Progenitor cell of endocrine pancreas (in vitro differentiated cells): ENCODE measurements around the gene HNRNPAB. TPM values are rescaled to one million over a fixed set of nuclear protein-coding genes. Genes with fewer than 3 reads are reported as not detected.

Experiments used
- DNase-seq: peaks from one replicate; pipeline ENCODE4 v3.0.0; 2021; ENCODE audit warnings: low spot score; ENCODE audit not compliant: unreplicated experiment
- H3K27ac Mint-ChIP-seq: 2 replicates; pipeline ENCODE4 v1.8.0; 2021; ENCODE audit warnings: mild to moderate bottlenecking, moderate library complexity, mixed read lengths
- H3K27me3 Mint-ChIP-seq: 2 replicates; pipeline ENCODE4 v1.8.0; 2021; ENCODE audit warnings: mixed read lengths
- H3K36me3 Mint-ChIP-seq: 2 replicates; pipeline ENCODE4 v1.8.0; 2022; ENCODE audit warnings: mixed read lengths; ENCODE audit not compliant: insufficient read depth
- H3K4me1 Mint-ChIP-seq: 2 replicates; pipeline ENCODE4 v1.8.0; 2021; ENCODE audit warnings: low read depth, mixed read lengths
- H3K4me3 Mint-ChIP-seq: 2 replicates; pipeline ENCODE4 v1.8.0; 2021; ENCODE audit warnings: low read depth, mild to moderate bottlenecking, moderate library complexity, mixed read lengths
- H3K9me3 Mint-ChIP-seq: 2 replicates; pipeline ENCODE4 v1.8.0; 2021; ENCODE audit warnings: low read depth, mixed read lengths
- total RNA-seq: library from RNA; stranded (reverse); gene quantifications from 2 replicates; pipeline ENCODE4 v1.2.1, GENCODE V29; 2021
- TF ChIP-seq, protein P1 (sequence below): fragments of 200-600 bp; sonication (generic); IDR thresholded peaks from one replicate; pipeline ENCODE4 v1.5.0; 2021; ENCODE audit warnings: antibody characterized with exemption, mild to moderate bottlenecking; ENCODE audit not compliant: unreplicated experiment

The HNRNPAB gene
- total RNA-seq, 1 donor from 2014 or later, result 214 TPM

DNA sequence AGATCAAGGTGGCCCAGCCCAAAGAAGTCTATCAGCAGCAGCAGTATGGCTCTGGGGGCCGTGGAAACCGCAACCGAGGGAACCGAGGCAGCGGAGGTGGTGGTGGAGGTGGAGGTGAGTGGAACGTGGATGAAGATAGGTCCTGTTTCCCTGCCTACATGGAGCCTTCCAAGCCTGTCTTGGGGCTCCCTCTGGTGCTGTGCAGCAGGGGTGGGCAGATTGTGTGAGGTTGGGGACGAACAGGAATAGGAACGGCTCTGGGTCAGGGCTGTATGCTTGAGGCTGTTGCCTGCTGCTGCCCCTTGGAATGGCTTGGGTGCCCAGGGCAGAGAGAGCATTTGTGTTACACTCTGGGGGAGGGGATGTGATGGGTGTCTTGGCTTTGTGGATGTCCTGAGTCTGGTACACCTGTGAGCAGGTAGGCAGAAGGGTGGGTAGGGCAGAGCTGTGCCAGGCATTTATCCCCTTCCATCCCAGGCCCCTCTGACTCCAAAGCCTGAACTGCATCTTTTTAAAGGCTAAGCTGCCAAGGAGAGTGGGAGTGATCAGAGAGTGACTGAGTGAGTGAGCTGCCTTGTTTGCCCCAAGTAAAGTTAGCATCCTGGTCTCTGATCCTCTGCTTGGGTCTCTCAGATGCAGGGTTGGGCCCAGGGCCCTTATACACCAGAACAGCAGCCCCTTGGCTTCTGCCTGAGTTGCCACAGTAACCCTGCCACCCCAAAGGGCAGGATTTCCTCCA is 5.2 kb downstream of the HNRNPAB start:
- Mint-ChIP-seq H3K27me3 (no peaks in the 10 kb centered on the region), H3K4me3 (no peak overlapping the region), H3K9me3 (no peaks in the 10 kb centered on the region), H3K27ac (peak overlapping the region; percentile 77), H3K36me3 (peaks cover 34% of the 10 kb centered on the region), H3K4me1 (peaks cover 18% of the 10 kb centered on the region)
- TF ChIP-seq, protein P1, sequence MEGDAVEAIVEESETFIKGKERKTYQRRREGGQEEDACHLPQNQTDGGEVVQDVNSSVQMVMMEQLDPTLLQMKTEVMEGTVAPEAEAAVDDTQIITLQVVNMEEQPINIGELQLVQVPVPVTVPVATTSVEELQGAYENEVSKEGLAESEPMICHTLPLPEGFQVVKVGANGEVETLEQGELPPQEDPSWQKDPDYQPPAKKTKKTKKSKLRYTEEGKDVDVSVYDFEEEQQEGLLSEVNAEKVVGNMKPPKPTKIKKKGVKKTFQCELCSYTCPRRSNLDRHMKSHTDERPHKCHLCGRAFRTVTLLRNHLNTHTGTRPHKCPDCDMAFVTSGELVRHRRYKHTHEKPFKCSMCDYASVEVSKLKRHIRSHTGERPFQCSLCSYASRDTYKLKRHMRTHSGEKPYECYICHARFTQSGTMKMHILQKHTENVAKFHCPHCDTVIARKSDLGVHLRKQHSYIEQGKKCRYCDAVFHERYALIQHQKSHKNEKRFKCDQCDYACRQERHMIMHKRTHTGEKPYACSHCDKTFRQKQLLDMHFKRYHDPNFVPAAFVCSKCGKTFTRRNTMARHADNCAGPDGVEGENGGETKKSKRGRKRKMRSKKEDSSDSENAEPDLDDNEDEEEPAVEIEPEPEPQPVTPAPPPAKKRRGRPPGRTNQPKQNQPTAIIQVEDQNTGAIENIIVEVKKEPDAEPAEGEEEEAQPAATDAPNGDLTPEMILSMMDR, result no peak
- no peak for DNase-seq

- H3K9me3 Mint-ChIP-seq, result no peaks in the 10 kb centered on the region
- no peak for DNase-seq
- H3K4me1 Mint-ChIP-seq, result peaks cover 18% of the 10 kb centered on the region
- no peaks in the 10 kb centered on the region for H3K27me3 Mint-ChIP-seq
- no peak overlapping the region for H3K4me3 Mint-ChIP-seq
- H3K27ac Mint-ChIP-seq, result peak overlapping the region; percentile 71
- peaks cover 34% of the 10 kb centered on the region for H3K36me3 Mint-ChIP-seq
- TF ChIP-seq, protein P1, result no peak
These were observed 5.8 kb downstream of the HNRNPAB start for GRCh38 chr5:178210073-178210535.

GRCh38 chr5:178210686-178211085 is 6.4 kb downstream of the HNRNPAB start:
- Mint-ChIP-seq H3K27me3 (no peaks in the 10 kb centered on the region), H3K9me3 (no peaks in the 10 kb centered on the region), H3K36me3 (peaks cover 32% of the 10 kb centered on the region), H3K4me3 (no peak overlapping the region), H3K27ac (peak overlapping the region; percentile 71), H3K4me1 (peaks cover 18% of the 10 kb centered on the region)
- TF ChIP-seq, protein P1, result no peak
- DNase-seq, result no peak

- H3K27me3 Mint-ChIP-seq, result no peaks in the 10 kb centered on the region
- no peak for DNase-seq
These were observed 7.0 kb downstream of the HNRNPAB start for GRCh38 chr5:178211095-178212048.

More at GRCh38 chr5:178211095-178212048, 7.0 kb downstream of the HNRNPAB start:
- no peaks in the 10 kb centered on the region for H3K9me3 Mint-ChIP-seq
- H3K4me1 Mint-ChIP-seq, result peaks cover 11% of the 10 kb centered on the region
- peaks cover 29% of the 10 kb centered on the region for H3K36me3 Mint-ChIP-seq
- H3K27ac Mint-ChIP-seq, result peak overlapping the region; percentile 62
- TF ChIP-seq, protein P1, result no peak
- no peak overlapping the region for H3K4me3 Mint-ChIP-seq
